Gastrocnemius medialis (tissue), 4 donors: Measurements from ENCODE around the gene LCLAT1.

Experiments used
- CTCF ChIP-seq, 5 experiments: fragments of 450-650 bp in 3 of 5; fragments of 200-600 bp in 2 of 5; sonication (generic) in 2 of 5; IDR thresholded peaks in 4 of 5; conservative IDR thresholded peaks in 1 of 5; 1 replicate in 4 of 5; 2 replicates in 1 of 5; pipeline ENCODE4 v1.5.1; 2016 to 2019; ENCODE audit warnings: antibody characterized with exemption in 5 of 5, mild to moderate bottlenecking in 3 of 5, moderate library complexity in 3 of 5
- POLR2A ChIP-seq, 2 donors: fragments of 450-650 bp; IDR thresholded peaks; one replicate each; pipeline ENCODE4 v1.6.1; 2017; ENCODE audit warnings: antibody characterized with exemption in 2 of 2, mild to moderate bottlenecking in 2 of 2, moderate library complexity in 2 of 2

- TF ChIP-seq CTCF (IDR thresholded peaks at IDR 0.05 in 4 of 5, conservative IDR thresholded peaks at IDR 0.05 in 1 of 5) (no peak), POLR2A (IDR thresholded peaks at IDR 0.05) (no peak)
Observed at GRCh38 chr2:30626397-30626796, 179.4 kb downstream of the LCLAT1 start.
